Activated CD8-positive, alpha-beta memory T cell treated with anti-CD3 and anti-CD28 coated beads for 24 hours (primary cell): Measurements from ENCODE around the gene MRPS35.
"Not testable (repeated sequence)": the region's sequence is repeated elsewhere in the genome, so short reads cannot be mapped to it uniquely, and the experiment has no call there.

Experiments used
- DNase-seq: peaks from one replicate; pipeline ENCODE4 v3.0.0-alpha.2; 2020

The MRPS35 gene

DNA sequence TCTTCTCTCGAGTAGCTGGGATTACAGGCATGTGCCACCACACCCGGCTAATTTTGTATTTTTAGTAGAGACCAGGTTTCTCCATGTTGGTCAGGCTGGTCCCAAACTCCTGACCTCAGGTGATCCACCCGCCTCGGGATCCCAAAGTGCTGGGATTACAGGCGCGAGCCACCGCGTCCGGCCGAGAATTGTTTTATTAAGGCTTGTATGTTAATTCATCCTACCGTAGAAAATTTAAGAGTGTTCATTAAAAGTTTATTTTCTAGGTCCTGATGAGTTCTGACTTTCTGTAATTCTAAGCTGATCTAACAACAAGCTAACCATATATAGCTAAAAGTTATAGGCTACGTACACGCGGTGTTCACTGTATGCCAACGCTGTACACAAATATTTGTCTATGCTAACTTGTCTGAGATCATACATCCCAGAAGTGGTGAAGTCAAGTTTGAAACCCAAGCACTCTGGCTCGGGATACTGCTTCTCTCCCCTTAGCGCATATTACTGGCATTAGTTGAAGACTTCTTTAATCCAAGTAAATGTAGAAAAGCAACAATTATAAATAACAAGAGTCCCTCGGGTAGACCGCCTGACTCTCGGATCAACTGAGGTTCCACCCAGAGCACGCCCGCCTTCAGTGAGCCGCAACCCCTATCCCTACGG, 570 bp upstream of the MRPS35 start:
- no peak for DNase-seq

DNA sequence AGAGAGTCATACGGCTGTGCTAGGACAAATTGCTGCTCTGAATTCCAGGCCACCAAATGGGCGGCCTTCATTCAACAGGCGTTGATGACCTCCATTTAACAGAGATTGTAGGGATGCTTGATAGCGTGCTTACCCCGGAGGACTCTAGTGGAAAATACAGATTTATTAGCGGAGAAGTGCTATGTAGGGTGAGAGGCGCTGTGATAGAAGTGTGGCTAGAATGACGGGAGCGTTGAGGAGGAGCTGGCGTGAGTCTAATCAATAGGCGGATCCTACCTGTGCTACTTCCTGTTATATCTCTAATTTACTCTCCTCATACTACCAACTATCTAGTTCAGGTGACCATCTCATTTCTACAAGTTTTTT, 668 bp downstream of the MRPS35 start:
- DNase-seq: no peak

DNA sequence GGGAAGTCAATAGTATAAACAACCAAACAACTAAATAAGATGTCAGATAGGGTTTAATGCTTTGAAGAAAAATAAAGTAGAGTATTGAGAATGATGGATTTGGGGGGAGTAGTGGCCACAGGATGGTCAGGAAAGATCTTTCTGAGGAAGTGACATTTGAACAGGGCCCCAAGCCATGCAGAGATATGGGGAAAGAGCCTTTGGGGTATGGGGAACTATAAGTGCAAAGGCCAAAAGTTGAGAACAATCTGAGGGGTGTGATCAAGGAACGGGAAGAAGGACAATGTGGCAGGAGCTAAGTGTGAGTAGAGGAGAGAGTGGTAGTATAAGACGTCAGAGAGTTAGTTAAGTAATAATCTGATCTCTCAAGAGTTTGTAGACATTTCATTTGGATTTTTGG, 1.3 kb downstream of the MRPS35 start:
- no peak for DNase-seq

DNA sequence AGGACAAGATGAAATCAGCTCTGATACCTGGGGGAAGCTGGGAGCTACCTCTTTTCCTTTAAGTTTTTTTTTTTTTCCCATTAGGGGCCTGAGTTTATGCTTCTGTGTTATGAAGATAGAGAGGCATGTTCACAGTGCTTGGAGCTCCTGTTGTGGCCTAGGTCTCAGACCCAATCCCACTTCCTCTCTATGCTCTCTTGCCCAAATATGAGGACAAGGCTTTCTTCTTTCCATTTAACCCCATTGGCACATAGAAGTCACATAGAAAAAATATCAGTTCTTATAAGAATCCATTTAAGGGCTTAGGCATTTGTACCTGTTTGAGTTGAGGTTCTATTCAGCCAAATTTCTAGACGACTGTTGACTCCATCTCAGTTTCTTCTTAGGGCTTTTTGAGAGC, 12.6 kb downstream of the MRPS35 start:
- no peak for DNase-seq

DNA sequence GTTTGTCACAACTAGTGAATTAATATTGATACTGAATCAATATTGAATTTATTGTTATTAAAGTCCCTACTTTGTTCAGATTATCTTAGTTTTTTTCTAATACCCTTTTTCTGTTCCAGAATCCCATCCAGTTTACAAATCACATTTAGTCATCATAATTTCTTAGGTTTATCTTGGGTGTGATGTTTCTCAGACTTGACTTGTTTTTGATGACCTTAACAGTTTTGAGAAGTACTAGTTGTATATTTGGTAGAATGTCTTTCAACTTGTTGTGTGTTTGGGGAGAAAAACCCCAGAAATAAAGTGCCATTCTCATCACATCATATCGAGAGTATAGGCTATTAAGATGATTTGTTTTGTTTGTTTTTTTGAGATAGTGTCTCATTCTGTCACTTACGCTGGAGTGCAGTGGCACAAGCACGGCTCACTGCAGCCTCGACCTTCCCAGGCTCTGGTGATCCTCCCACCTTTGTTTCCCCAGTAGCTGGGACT, 19.5 kb downstream of the MRPS35 start:
- DNase-seq: no peak

DNA sequence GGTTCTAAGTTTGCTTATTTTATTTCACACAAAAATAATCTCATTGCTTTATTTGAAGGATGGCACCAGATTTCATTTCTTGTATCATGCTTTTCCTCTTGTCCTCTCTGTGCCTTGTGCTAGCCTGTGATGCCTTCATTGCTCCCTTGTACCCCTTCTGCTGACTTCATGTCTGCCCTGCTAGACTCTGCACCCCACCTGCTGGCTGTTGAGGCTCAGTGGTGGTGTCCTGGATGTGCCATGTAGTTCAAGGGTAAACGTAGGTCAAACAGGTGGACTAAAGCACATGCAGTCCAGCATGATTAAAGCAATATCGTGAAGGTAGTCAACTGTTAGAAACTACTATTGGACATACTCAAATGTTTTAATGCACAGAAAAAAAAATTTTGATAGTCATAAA, 21.6 kb downstream of the MRPS35 start:
- no peak for DNase-seq

DNA sequence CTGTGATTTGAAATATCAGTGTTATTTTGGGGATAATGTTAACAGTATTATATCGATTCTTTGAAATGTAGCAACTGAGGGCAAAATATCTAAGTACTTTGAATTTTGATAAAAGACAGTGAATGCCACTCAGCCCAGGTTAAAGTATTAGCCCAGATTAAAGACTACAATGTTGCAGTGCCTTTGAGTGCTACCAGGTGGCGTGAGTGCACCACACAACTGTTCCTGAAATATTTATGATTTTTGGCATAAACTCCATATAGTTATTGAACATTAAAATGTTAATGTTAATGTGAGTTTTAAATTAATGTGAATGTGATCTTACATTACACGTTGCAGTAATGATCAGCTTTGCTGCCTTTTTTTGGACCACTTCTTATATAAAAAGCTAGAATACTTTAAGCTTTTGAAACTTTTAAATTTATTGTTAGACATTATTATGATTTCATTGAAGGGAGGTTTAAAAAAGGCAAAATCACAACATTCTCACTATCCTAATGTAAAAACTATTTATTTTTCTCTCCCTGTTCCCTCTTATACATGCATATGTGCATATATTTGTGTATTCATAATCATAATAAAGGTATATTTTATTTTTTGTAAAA, 22.5 kb downstream of the MRPS35 start:
- DNase-seq: no peak

DNA sequence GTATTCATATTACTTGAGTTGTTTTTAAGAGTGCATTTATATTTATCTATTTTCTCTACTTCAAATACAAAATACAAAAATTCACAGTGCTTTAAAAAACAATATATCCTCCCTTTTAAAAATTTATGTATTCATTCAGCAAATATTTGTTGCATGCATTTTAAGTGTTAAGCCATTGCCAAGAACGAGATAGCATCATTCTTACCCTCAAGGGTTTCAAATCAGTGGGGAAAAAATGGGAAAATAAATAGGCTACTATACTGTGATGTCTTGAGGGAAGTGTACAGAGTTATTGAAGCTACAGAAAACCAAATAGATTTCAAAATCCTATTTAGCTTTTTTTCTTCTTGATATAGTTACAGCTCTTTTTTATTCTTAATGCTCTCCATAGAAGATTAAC, 23.2 kb downstream of the MRPS35 start:
- DNase-seq: no peak

DNA sequence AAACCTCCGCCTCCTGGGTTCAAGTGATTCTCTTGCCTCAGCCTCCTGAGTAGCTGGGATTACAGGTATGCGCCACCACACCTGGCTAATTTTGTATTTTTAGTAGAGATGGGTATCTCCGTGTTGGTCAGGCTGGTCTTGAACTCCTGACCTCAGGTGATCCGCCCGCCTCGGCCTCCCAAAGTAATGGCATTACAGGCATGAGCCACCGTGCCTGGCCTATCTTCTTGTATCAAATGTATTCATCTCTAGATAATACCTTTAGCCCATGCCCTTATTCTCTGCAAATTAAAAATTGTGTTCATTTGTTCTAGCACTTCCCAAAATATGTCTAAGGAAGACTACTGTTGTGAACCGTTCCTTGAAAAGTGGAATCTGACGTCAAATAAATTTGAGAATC, 23.7 kb downstream of the MRPS35 start:
- not testable (repeated sequence) for DNase-seq

DNA sequence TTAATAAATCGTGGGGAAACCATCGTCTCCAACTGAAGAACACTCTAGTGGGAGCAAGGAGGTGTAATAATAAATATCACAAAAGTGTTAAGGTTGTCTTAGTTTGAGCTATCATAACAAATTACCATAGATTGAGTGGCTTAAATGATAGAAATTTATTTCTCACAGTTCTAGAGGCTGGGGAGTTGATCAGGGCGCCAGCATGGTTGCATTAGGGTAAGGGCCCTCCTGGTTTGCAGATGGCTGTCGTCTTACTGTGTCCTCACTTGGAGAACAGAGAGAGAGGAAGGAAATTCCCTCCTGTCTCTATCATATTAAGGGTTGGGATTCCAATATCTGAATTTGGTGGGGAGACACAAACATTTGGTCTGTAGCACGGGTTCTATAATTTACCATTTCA, 33.0 kb downstream of the MRPS35 start:
- no peak for DNase-seq

DNA sequence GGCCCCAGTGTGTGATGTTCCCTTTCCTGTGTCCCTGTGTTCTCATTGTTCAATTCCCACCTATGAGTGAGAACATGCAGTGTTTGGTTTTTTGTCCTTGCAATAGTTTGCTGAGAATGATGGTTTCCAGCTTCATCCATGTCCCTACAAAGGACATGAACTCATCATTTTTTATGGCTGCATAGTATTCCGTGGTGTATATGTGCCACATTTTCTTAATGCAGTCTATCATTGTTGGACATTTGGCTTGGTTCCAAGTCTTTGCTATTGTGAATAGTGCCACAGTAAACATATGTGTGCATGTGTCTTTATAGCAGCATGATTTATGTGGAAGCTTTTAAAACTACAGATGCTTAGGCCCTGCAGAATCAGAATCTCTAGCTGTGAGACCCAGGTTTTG, 35.1 kb downstream of the MRPS35 start:
- not testable (repeated sequence) for DNase-seq

DNA sequence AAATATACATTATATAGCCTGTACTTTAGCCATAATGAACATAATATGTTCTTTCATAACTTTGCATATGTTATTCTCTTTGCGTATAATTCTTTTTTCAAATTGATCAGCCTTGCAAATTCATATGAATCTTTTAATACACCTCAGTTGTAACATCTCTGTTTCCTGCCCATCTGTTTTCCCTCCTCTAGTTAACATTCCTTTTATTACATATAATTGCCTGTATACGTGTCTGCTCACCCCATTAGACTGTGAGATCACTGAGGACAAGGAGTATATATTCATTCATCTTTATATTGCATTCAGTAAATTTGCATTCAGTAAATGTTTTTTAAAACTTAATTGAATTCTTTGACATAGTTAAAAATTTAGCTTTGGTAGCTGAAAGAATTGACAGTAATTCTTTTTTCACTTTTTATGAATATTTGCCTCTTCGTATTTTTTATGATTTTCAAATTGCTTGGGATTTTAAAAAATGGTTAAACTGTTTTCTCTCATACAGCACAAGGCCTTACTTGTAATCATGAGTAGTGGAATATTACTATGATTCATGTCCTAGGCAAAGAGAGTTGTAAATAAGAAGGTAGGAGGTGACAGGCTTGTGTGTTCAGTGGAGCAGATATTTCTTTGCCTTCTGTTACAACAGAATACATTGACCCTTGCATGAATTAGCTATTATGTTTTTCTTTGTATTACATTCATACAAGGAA, 36.6 kb downstream of the MRPS35 start:
- DNase-seq: no peak

DNA sequence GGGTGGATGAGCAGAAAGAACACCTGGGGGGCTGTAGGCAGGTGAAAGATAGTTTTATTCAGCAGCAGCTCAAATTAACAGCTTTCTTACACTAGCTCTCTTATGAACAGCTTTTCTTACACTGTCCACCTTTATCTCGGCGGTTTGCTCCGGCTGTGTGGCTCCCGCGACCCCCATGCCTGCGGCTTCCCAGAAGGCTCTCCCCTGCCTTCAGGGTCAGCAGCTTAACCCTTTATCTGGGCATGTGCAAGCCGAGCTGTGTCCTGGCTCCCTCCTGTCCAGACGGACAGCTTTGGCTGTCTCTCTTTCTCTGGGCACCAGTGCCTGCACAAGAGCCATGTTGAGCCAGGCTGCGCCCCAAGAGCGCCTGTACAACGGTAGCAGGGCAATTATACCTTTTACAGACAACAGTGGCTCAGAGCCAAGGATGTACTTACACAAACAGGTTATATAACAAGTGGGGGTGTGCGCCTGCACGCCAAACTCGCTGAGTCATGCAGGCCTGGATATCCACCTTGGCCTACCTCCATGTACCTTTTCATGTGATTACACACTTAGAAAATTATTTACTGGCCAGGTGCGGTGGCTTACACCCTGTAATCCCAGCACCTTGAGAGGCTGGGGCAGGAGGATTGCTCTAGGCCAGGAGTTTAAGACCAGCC, 40.9 kb downstream of the MRPS35 start:
- DNase-seq: no peak

DNA sequence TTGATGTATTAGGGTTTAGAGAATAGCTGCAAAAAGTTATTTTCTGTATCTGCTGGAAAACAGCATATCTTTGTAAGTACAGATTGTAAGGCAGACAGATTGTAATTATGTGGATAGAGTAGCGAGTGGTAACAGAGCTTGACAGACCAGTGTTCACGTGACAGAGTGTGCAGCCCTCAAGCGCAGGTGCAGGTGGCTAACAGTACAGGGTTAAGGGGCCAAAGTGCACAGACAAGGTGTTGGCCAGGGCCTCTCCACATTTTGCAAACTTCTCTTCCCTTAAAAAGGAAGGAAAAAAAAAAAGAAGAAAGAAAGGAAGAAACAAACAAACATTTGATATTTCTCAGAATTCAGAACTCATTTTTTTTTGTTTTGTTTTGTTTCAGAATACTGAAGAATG, 44.2 kb downstream of the MRPS35 start:
- DNase-seq: no peak

DNA sequence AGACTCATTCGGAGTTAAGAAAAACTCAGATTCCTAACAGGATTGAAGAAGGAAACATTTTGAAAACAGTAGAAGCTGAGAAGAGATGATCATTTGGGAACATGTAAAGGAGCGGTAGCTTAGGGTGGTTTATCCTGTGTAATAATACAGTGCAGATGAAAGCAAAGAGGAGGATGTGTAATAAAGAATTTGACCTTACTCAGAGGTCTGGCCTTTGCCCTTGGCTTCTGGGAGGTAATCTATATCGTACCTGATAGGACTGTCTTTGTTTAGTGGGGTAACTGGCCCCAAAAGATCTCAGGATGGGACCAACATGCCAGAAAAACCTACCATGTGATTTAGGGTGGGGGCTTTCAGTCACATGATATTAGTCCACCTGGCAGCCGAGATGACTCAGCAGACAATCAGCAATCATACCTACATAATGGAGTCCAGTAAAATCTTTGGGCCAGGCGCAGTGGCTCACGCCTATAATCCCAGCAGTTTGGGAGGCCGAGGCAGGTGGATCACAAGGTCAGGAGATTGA, 46.1 kb downstream of the MRPS35 start:
- DNase-seq: no peak

DNA sequence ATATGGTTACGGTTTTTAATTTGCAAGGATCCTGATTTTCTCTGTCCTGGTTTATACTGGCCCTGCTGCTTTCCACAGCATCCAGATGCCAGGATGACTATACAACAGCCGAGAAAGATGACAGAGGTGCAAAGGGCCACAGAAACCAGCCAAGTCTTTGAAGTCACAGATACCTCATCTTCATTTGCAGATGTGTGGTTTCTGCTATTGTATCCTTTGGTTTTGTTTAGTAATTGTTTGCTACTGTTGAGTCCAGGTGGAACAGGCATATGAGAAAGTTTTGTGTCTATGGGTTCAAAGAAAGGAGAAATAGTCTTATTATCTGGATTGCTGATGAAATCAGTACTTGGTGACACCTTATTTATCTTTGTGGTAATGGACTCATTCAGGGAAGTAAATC, 52.1 kb downstream of the MRPS35 start:
- no peak for DNase-seq

DNA sequence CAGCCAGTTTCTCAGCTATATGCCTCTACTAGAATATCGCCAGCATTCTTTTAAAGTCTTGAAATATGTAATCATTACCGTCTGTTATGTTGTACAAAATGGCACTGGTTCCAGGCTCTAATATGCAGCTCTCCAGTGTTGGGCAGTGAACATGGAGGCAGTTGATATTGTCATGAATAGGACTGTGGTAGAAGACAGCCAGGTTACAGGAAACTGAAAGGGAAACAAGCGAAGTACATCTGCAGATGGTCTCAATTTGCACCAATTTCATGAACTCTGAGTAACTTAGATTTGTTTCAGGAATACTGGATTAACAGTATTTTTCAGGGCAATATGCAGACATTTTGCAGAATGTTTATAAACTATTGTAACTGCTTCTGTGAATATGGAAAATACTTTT, 56.0 kb downstream of the MRPS35 start:
- no peak for DNase-seq

DNA sequence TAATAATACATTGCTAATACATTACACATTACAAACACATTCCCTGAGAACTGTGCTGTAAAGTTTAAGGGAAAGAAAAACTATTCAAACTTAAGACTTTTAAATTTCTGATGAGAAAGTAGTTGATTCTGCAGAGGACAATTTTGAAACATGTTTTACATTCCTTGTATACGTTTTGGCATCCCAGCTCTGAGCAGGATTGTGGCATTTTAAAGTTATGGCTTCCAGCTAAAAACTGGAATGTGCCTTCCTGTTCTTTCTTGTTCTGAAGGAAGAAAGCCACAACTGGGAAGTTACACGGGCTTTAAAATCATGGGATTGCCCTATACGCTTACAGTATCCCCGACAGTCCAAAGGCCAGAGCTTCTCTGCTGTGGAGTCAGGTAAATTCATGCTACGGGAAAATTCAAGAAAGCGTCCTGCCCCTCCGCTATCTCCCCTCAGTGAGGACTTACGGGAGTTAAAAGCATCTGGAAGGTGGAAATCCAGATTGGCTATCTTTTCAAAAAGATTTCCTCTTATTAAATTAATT, 58.6 kb downstream of the MRPS35 start:
- no peak for DNase-seq

DNA sequence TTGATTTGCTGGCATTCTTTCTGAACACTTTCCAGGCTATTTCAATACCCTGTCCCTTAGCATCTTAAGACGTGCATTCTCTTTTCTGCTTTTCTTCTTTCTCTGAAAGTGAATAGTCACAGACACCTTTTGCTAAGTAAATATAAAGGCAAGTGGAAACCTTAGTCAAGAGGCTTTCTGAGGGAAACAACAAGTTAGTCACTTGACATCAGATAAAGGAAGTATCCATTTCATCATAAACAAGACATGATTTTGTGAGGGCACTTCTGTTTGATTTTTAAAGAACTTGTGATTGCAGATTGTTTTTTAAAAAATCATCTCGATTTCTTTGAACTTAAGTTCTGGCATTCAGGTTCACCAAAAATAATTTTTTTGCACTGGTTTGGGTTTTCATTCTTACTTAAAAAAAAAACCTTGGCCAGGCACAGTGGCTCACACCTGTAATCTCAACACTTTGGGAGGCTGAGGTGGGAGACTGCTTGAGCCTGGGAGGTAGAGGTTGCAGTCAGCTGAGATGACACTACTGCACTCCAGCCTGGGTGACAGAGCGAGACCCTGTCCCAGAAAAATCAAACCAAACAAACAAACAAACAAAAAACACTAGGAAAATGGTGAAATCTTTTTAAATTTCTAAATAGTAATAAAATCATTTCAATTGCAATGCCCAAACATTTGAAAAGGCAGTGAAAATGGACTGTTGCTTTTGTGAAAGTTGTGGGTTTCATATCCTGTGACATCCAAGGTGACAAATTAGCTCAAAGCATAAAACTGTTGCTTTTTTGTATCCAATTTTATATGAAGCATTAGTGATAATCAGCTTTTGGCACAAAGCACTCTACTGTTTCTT, 61.1 kb downstream of the MRPS35 start:
- no peak for DNase-seq

DNA sequence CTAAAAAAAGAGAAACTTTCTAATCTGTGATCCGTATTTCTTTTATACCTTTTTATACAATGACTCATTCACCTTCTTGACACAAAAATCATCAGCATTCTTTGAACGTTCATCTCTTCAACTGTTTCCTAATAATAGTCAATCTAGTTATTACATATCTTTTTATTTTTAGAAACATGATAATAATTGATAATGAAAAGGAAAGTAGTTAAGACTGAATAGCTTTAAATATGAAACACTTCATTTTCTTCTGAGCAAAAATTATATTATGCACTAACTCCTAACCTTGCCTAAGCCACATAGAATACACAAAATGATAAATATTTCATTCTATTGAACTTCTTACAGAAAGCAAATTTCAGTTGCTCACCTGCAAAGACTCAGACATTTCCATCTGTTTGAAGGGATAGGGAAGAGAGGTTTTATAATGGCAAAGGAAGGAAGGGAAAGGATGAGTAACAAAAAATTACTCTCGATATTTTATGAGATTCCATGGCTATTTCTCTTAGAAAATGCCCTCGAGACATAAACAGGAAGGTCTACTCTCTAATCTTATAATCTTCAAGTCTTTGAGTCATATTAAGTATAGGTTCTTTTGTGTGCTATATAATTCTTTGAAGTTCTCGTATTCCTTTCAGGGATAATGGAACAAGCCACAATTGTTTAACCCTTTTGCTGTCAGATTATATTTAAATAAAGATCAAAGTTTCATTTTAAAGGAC, 61.9 kb downstream of the MRPS35 start:
- DNase-seq: no peak

DNA sequence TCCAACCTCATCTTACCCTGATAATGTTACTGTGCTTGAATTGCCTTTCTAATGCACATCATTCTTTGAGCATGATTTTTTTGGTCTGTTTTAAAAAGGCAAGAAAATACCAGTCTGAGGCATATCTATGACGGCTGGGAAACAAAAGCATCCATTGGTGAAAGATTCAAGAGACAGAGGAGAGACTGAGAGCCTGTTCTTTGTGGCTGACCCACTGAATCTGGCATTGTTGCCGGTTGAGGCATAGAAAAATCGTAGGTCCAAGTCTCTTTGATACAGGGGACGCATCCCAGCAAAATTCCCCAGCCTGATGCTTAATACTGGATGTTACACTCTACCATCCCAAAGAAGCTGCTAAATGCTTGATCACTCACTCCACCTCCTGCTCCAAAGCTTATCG, 66.5 kb downstream of the MRPS35 start:
- no peak for DNase-seq

DNA sequence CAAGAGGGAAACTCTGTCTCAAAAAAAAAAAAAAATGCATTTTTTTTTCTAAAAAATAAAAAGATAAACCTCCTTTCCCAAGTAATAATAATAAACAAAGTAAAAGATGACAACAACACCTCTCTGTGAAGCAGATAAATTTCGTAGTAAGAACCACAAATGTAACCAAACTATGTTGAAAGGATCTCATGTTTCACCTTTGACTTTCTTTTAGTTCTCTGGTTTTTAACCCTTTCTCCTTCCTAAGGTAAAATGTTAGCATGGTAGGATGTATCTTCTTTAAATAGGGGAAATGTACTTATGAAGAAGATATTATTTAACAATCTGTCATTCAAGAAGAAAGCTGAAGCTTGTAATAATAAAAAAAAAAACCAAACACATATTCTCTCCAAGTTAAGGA, 67.6 kb downstream of the MRPS35 start:
- DNase-seq: no peak
